ENCODE results near the gene IL6.

GRCh38 chr7:22694597-22695207, 32.3 kb upstream of the IL6 start:
- TF ChIP-seq YY1 (IDR thresholded peaks at IDR 0.05; ENCODE audit: low read depth) = no peak
- no peak for TF ChIP-seq FOXM1 (IDR thresholded peaks at IDR 0.05; ENCODE audit: low read depth)
- TF ChIP-seq JUND (IDR thresholded peaks at IDR 0.05) = no peak
- TF ChIP-seq, protein P1, sequence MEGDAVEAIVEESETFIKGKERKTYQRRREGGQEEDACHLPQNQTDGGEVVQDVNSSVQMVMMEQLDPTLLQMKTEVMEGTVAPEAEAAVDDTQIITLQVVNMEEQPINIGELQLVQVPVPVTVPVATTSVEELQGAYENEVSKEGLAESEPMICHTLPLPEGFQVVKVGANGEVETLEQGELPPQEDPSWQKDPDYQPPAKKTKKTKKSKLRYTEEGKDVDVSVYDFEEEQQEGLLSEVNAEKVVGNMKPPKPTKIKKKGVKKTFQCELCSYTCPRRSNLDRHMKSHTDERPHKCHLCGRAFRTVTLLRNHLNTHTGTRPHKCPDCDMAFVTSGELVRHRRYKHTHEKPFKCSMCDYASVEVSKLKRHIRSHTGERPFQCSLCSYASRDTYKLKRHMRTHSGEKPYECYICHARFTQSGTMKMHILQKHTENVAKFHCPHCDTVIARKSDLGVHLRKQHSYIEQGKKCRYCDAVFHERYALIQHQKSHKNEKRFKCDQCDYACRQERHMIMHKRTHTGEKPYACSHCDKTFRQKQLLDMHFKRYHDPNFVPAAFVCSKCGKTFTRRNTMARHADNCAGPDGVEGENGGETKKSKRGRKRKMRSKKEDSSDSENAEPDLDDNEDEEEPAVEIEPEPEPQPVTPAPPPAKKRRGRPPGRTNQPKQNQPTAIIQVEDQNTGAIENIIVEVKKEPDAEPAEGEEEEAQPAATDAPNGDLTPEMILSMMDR (IDR thresholded peaks at IDR 0.05) = no peak
- TF ChIP-seq FOSL2 (IDR thresholded peaks at IDR 0.05; ENCODE audit: borderline replicate concordance, low read depth) = no peak
- no peak for TF ChIP-seq FOXJ3 (CRISPR knock-in tag; IDR thresholded peaks at IDR 0.05)
- no peak for TF ChIP-seq EP300 (IDR thresholded peaks at IDR 0.05; ENCODE audit: borderline replicate concordance in 1 of 2, low read depth in 1 of 2, low read length in 1 of 2)
- TF ChIP-seq, protein P2, sequence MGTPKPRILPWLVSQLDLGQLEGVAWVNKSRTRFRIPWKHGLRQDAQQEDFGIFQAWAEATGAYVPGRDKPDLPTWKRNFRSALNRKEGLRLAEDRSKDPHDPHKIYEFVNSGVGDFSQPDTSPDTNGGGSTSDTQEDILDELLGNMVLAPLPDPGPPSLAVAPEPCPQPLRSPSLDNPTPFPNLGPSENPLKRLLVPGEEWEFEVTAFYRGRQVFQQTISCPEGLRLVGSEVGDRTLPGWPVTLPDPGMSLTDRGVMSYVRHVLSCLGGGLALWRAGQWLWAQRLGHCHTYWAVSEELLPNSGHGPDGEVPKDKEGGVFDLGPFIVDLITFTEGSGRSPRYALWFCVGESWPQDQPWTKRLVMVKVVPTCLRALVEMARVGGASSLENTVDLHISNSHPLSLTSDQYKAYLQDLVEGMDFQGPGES (IDR thresholded peaks at IDR 0.05; ENCODE audit: low read depth, low read length) = no peak

Measured in SK-N-SH (cell line).